Caki2 (cell line): ENCODE measurements around the gene WDR18. TPM values are rescaled to one million over a fixed set of nuclear protein-coding genes. Genes with fewer than 3 reads are reported as not detected.

Experiments used
- total RNA-seq: library from RNA; depleted of rRNA; stranded (reverse); fragments of >200 nt; shearing (Covaris generic); gene quantifications from 2 replicates; pipeline ENCODE4 v1.2.3, GENCODE V29; 2014; ENCODE audit warnings: low replicate concordance; rRNA removed

Gene WDR18
- total RNA-seq, 1 experiment from 2014 or later: 99.1 TPM

Other genes starting within 250 kb of the WDR18 start
- 3.9 and 9.6 TPM in 2 replicates for gene MISP, start 233.2 kb upstream of the WDR18 start, total RNA-seq
- gene PTBP1, start 186.9 kb upstream of the WDR18 start, total RNA-seq: 136 and 182 TPM in 2 replicates
- gene PLPPR3, start 162.4 kb upstream of the WDR18 start, total RNA-seq: 3.1 and 13.6 TPM in 2 replicates
- gene AZU1, start 156.5 kb upstream of the WDR18 start, total RNA-seq: not detected in 2 replicates
- 0.14 TPM in 1 of 2 replicates, not detected in the other for gene PRTN3, start 143.3 kb upstream of the WDR18 start, total RNA-seq
- gene ELANE, start 132.0 kb upstream of the WDR18 start, total RNA-seq: not detected in 2 replicates
- gene CFD, start 124.7 kb upstream of the WDR18 start, total RNA-seq: 6.8 and 9.9 TPM in 2 replicates
- gene MED16, start 91.2 kb upstream of the WDR18 start, total RNA-seq: 17.3 and 26.9 TPM in 2 replicates
- not detected in 2 replicates for gene RNU6-9, start 90.9 kb upstream of the WDR18 start, total RNA-seq
- 6.2 and 34.0 TPM in 2 replicates for gene R3HDM4, start 71.1 kb upstream of the WDR18 start, total RNA-seq
- gene KISS1R, start 67.0 kb upstream of the WDR18 start, total RNA-seq: not detected in 2 replicates
- 7.8 and 12.2 TPM in 2 replicates for gene ARID3A, start 58.3 kb upstream of the WDR18 start, total RNA-seq
- not detected in 2 replicates for gene GRIN3B, start 16.1 kb downstream of the WDR18 start, total RNA-seq
- 61.5 and 120 TPM in 2 replicates for gene TMEM259, start 36.8 kb downstream of the WDR18 start, total RNA-seq
- gene RNU6-2, start 37.2 kb downstream of the WDR18 start, total RNA-seq: not detected in 2 replicates
- 78.5 and 93.1 TPM in 2 replicates for gene CNN2, start 42.3 kb downstream of the WDR18 start, total RNA-seq
- 10.5 and 32.1 TPM in 2 replicates for gene ABCA7, start 55.8 kb downstream of the WDR18 start, total RNA-seq
- 17.3 and 36.7 TPM in 2 replicates for gene ARHGAP45, start 82.8 kb downstream of the WDR18 start, total RNA-seq
- gene POLR2E, start 111.0 kb downstream of the WDR18 start, total RNA-seq: 119 and 180 TPM in 2 replicates
- gene GPX4, start 119.6 kb downstream of the WDR18 start, total RNA-seq: 693 and 719 TPM in 2 replicates
- gene SBNO2, start 189.9 kb downstream of the WDR18 start, total RNA-seq: 20.1 and 23.7 TPM in 2 replicates
- 74.2 and 78.3 TPM in 2 replicates for gene STK11, start 221.4 kb downstream of the WDR18 start, total RNA-seq